ENCODE results near the gene OXCT1.

DNA sequence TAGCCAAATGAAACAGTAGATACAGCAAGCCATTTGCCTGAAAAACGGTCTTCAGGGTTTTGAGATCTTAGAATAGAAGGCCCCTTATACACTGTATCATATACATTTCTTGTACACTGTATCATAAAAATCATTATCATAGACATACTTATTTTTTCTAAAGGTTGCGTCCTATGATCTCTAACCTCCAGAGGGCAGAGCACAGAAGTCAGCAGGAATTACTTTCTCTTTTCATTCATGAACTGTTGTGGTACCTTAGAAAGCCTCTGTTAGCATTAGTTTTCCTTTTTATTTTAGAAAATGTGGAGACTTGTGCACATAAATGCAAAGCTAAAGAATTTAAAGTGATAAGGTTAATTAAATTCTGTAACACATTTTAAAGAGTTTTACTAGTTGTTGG is 115.4 kb downstream of the OXCT1 start:
- TF ChIP-seq, protein P1, sequence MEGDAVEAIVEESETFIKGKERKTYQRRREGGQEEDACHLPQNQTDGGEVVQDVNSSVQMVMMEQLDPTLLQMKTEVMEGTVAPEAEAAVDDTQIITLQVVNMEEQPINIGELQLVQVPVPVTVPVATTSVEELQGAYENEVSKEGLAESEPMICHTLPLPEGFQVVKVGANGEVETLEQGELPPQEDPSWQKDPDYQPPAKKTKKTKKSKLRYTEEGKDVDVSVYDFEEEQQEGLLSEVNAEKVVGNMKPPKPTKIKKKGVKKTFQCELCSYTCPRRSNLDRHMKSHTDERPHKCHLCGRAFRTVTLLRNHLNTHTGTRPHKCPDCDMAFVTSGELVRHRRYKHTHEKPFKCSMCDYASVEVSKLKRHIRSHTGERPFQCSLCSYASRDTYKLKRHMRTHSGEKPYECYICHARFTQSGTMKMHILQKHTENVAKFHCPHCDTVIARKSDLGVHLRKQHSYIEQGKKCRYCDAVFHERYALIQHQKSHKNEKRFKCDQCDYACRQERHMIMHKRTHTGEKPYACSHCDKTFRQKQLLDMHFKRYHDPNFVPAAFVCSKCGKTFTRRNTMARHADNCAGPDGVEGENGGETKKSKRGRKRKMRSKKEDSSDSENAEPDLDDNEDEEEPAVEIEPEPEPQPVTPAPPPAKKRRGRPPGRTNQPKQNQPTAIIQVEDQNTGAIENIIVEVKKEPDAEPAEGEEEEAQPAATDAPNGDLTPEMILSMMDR (conservative IDR thresholded peaks at IDR 0.05): peak; percentile 78
- TF ChIP-seq ZFX (IDR thresholded peaks at IDR 0.05): no peak
